SK-N-SH (cell line): ENCODE measurements around the gene MOCS3. TPM values are rescaled to one million over a fixed set of nuclear protein-coding genes. Genes with fewer than 3 reads are reported as not detected.

Experiments
- CTCF ChIA-PET: fragments of 300-600, 350-600 bp; formaldehyde crosslinking; extraction: SDS; loops from one replicate; lab custom pipeline; 2021; lab: Yijun Ruan, JAX
- POLR2A ChIA-PET: fragments of 350-600 bp; sonication (Branson Sonifier 250); formaldehyde crosslinking; extraction: SDS; loops from one replicate; lab custom pipeline; 2020; ENCODE audit warnings: antibody characterized with exemption, inconsistent platforms; lab: Yijun Ruan, JAX
- DNase-seq: peaks from one replicate; pipeline ENCODE4 v3.0.0; 2012
- H2AFZ ChIP-seq: fragments of 200-600 bp; sonication (generic); 2 replicates; pipeline ENCODE4 v1.8.1; 2016; ENCODE audit warnings: antibody characterized with exemption, mild to moderate bottlenecking, low read depth
- H3F3A ChIP-seq: fragments of 200-600 bp; sonication (generic); replicated peaks from 2 replicates; pipeline ENCODE3; 2016; ENCODE audit warnings: antibody characterized with exemption, mild to moderate bottlenecking; ENCODE audit not compliant: insufficient read depth
- H3K27ac ChIP-seq, 2 experiments: fragments of 200-500 bp in 1 of 2; fragments of 200-600 bp in 1 of 2; sonication (Bioruptor generic) in 1 of 2; sonication (generic), shearing (Covaris generic) in 1 of 2; 2 replicates each; pipeline versions ENCODE4 v1.5.1 to v1.6.1; 2014 to 2016; ENCODE audit warnings: low read depth in 2 of 2, inconsistent platforms in 1 of 2, low read length in 1 of 2, mild to moderate bottlenecking in 1 of 2, mixed read lengths in 1 of 2
- H3K27me3 ChIP-seq: fragments of 200-600 bp; sonication (generic), shearing (Covaris generic); 2 replicates; pipeline ENCODE4 v1.6.1; 2016; ENCODE audit warnings: mixed run types; ENCODE audit not compliant: insufficient read depth
- H3K36me3 ChIP-seq, 2 experiments: fragments of 200-500 bp in 1 of 2; fragments of 200-600 bp in 1 of 2; sonication (Bioruptor generic) in 1 of 2; sonication (generic) in 1 of 2; replicated peaks in 1 of 2; 2 replicates each; pipeline versions ENCODE3 to v1.5.1; 2014 to 2016; ENCODE audit warnings: low read length in 1 of 2, mild to moderate bottlenecking in 1 of 2; ENCODE audit not compliant: insufficient read depth in 2 of 2, control insufficient read depth in 1 of 2
- H3K4me1 ChIP-seq, 2 experiments: fragments of 200-500 bp in 1 of 2; fragments of 200-600 bp in 1 of 2; sonication (Bioruptor generic) in 1 of 2; sonication (generic), shearing (Covaris generic) in 1 of 2; 2 replicates each; pipeline versions ENCODE4 v1.5.1 to v1.6.1; 2014 to 2016; ENCODE audit warnings: low read depth in 1 of 2, low read length in 1 of 2, mixed run types in 1 of 2; ENCODE audit not compliant: insufficient read depth in 2 of 2, control insufficient read depth in 1 of 2
- H3K4me2 ChIP-seq: fragments of 200-600 bp; sonication (generic), shearing (Covaris generic); 2 replicates; pipeline ENCODE4 v1.6.1; 2017; ENCODE audit warnings: mixed run types
- H3K4me3 ChIP-seq, 2 experiments: fragments of 200-500 bp in 1 of 2; fragments of 200-600 bp in 1 of 2; sonication (Bioruptor generic) in 1 of 2; sonication (generic), shearing (Covaris generic) in 1 of 2; 2 replicates each; pipeline versions ENCODE4 v1.5.1 to v1.8.1; 2014 to 2016; ENCODE audit warnings: low read depth in 2 of 2, inconsistent platforms in 1 of 2, low read length in 1 of 2, mild to moderate bottlenecking in 1 of 2, mixed read lengths in 1 of 2, moderate library complexity in 1 of 2
- H3K79me2 ChIP-seq: fragments of 200-600 bp; sonication (generic); 2 replicates; pipeline ENCODE4 v1.8.1; 2017; ENCODE audit warnings: mild to moderate bottlenecking; ENCODE audit not compliant: insufficient read depth
- H3K9ac ChIP-seq: fragments of 200-600 bp; sonication (generic); 2 replicates; pipeline ENCODE4 v1.6.1; 2017; ENCODE audit warnings: mixed run types
- H3K9me2 ChIP-seq: fragments of 200-600 bp; sonication (generic); 2 replicates; pipeline ENCODE4 v1.6.1; 2017; ENCODE audit warnings: mixed run types
- H3K9me3 ChIP-seq: fragments of 200-600 bp; sonication (generic); 2 replicates; pipeline ENCODE4 v1.6.1; 2017; ENCODE audit warnings: mixed run types, mild to moderate bottlenecking, moderate library complexity
- H4K20me1 ChIP-seq: fragments of 200-600 bp; sonication (generic); 2 replicates; pipeline ENCODE4 v1.6.1; 2017; ENCODE audit warnings: mild to moderate bottlenecking, mixed run types; ENCODE audit not compliant: insufficient read depth
- CHD2 ChIP-seq: fragments of 150-350 bp; IDR thresholded peaks from 2 replicates; pipeline ENCODE4 v1.6.1; 2018; ENCODE audit warnings: low read length; ENCODE audit not compliant: partially characterized antibody
- ELF1 ChIP-seq: IDR thresholded peaks from 2 replicates; pipeline ENCODE4 v1.4.0; 2012
- FOSL2 ChIP-seq: IDR thresholded peaks from 2 replicates; pipeline ENCODE4 v1.4.0; 2012; ENCODE audit warnings: low read depth, mild to moderate bottlenecking, moderate library complexity, borderline replicate concordance
- FOXM1 ChIP-seq: IDR thresholded peaks from 2 replicates; pipeline ENCODE4 v1.4.0; 2012; ENCODE audit warnings: low read depth, mild to moderate bottlenecking
- GABPA ChIP-seq: IDR thresholded peaks from 2 replicates; pipeline ENCODE4 v1.4.0; 2012; ENCODE audit warnings: low read depth, mild to moderate bottlenecking
- MEF2A ChIP-seq: IDR thresholded peaks from 2 replicates; pipeline ENCODE4 v1.4.0; 2012; ENCODE audit warnings: low read depth, borderline replicate concordance
- NFIC ChIP-seq: IDR thresholded peaks from 2 replicates; pipeline ENCODE4 v1.4.0; 2012; ENCODE audit warnings: borderline replicate concordance
- RAD21 ChIP-seq: IDR thresholded peaks from 2 replicates; pipeline ENCODE4 v1.6.1; 2012; ENCODE audit warnings: mild to moderate bottlenecking, low read length
- RXRA ChIP-seq: IDR thresholded peaks from 2 replicates; pipeline ENCODE4 v1.4.0; 2012; ENCODE audit warnings: low read depth, mild to moderate bottlenecking, borderline replicate concordance
- SIN3A ChIP-seq: IDR thresholded peaks from 2 replicates; pipeline ENCODE4 v1.6.1; 2012; ENCODE audit warnings: low read depth, mild to moderate bottlenecking, low read length, moderate library complexity, borderline replicate concordance
- SMC3 ChIP-seq: IDR thresholded peaks from 2 replicates; pipeline ENCODE4 v1.6.1; 2012; ENCODE audit warnings: low read depth, low read length, improper control_type of control experiment
- TAF1 ChIP-seq: IDR thresholded peaks from 2 replicates; pipeline ENCODE4 v1.6.1; 2012; ENCODE audit warnings: low read depth, mild to moderate bottlenecking, low read length, moderate library complexity, borderline replicate concordance
- WGBS: methylation state at CpG from one replicate; pipeline ENCODE4 v1.1.6; 2017; ENCODE audit warnings: low lambda C conversion rate; 5-methylcytosine and 5-hydroxymethylcytosine counted together
- polyA plus RNA-seq, 3 experiments: library from polyadenylated mRNA; depleted of rRNA; stranded (reverse); fragments of >200 nt; gene quantifications; 2 replicates each; pipeline ENCODE4 v1.2.3, GENCODE V29; 2012
- TF ChIP-seq, protein P1 (sequence below): IDR thresholded peaks from 2 replicates; pipeline ENCODE4 v1.4.0; 2012; ENCODE audit warnings: low read depth, borderline replicate concordance
- TF ChIP-seq, protein P2 (sequence below): IDR thresholded peaks from 2 replicates; pipeline ENCODE4; 2012
- TF ChIP-seq, protein P3 (sequence below): fragments of 150-350 bp; IDR thresholded peaks from 2 replicates; pipeline ENCODE4 v1.6.1; 2017; ENCODE audit warnings: antibody characterized with exemption, low read length, low read depth, borderline replicate concordance
- TF ChIP-seq, protein P4 (sequence below): fragments of 150-350 bp; IDR thresholded peaks from 2 replicates; pipeline ENCODE4 v1.6.1; 2016; ENCODE audit warnings: mild to moderate bottlenecking, low read depth, low read length

Gene MOCS3
- polyA plus RNA-seq, 1 of the 3 experiments (the other 2 are of a cell fraction) = 4.0 TPM

GRCh38 chr20:50969435-50969834 lies 10.8 kb downstream of the MOCS3 start:
- no peaks in the 10 kb centered on the region for H3F3A ChIP-seq
- no peaks in the 10 kb centered on the region for H3K9me2 ChIP-seq
- H4K20me1 ChIP-seq = no peaks in the 10 kb centered on the region
- H3K79me2 ChIP-seq = no peaks in the 10 kb centered on the region
- no peak for TF ChIP-seq GABPA
- no peak for TF ChIP-seq RXRA
- TF ChIP-seq MEF2A = no peak
- no peak for TF ChIP-seq RAD21
- no peak for TF ChIP-seq SIN3A
- ChIA-PET CTCF (interaction anchor here (1.6 to 3.8 kb wide), 2 partner anchors 13 to 18 kb away, joined by 6 to 21 read pairs; no protein-coding TSS in a partner anchor), POLR2A (no interaction called here)
- H3K9ac ChIP-seq = no peak overlapping the region
- no peaks in the 10 kb centered on the region for H3K27me3 ChIP-seq
- H3K4me2 ChIP-seq = no peak overlapping the region
- no peaks in the 10 kb centered on the region for H3K36me3 ChIP-seq
- H3K4me3 ChIP-seq = no peak overlapping the region
- no peaks in the 10 kb centered on the region for H3K9me3 ChIP-seq
- no peak overlapping the region for H2AFZ ChIP-seq
- no peak overlapping the region for H3K27ac ChIP-seq
- 51% methylated on average over 4 of the region's 5 CpGs for WGBS
- no peaks in the 10 kb centered on the region for H3K4me1 ChIP-seq
- no peak for DNase-seq

DNA sequence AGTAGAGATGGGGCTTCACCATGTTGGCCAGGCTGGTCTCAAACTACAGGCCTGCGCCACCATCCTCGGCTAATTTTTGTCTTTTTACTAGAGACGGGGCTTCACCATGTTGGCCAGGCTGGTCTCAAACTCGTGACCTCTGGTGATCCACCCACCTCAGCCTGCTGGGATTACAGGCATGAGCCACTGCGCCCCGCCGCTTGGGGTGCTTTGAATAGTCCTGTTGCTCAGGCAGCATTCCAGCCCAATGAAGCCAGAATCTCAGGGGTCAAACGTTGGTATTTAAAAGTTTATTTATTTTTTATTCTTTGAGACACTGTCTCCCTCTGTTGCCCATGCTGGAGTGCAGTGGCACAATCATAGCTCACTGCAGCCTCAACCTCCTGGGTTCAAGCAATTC lies 11.3 kb downstream of the MOCS3 start:
- Histone ChIP-seq H3F3A (no peaks in the 10 kb centered on the region), H3K4me1 (no peaks in the 10 kb centered on the region), H3K27ac (no peak overlapping the region), H4K20me1 (no peaks in the 10 kb centered on the region), H3K9me3 (no peaks in the 10 kb centered on the region), H3K4me2 (no peak overlapping the region), H3K79me2 (no peaks in the 10 kb centered on the region), H2AFZ (no peak overlapping the region)
- CTCF ChIA-PET = interaction anchor here (1.6 to 3.8 kb wide), 2 partner anchors 12 to 18 kb away, joined by 6 to 21 read pairs; no protein-coding TSS in a partner anchor
- no peak for DNase-seq
- POLR2A ChIA-PET = no interaction called here
- TF ChIP-seq, protein P1, sequence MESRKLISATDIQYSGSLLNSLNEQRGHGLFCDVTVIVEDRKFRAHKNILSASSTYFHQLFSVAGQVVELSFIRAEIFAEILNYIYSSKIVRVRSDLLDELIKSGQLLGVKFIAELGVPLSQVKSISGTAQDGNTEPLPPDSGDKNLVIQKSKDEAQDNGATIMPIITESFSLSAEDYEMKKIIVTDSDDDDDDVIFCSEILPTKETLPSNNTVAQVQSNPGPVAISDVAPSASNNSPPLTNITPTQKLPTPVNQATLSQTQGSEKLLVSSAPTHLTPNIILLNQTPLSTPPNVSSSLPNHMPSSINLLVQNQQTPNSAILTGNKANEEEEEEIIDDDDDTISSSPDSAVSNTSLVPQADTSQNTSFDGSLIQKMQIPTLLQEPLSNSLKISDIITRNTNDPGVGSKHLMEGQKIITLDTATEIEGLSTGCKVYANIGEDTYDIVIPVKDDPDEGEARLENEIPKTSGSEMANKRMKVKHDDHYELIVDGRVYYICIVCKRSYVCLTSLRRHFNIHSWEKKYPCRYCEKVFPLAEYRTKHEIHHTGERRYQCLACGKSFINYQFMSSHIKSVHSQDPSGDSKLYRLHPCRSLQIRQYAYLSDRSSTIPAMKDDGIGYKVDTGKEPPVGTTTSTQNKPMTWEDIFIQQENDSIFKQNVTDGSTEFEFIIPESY = no peak
- TF ChIP-seq, protein P2, sequence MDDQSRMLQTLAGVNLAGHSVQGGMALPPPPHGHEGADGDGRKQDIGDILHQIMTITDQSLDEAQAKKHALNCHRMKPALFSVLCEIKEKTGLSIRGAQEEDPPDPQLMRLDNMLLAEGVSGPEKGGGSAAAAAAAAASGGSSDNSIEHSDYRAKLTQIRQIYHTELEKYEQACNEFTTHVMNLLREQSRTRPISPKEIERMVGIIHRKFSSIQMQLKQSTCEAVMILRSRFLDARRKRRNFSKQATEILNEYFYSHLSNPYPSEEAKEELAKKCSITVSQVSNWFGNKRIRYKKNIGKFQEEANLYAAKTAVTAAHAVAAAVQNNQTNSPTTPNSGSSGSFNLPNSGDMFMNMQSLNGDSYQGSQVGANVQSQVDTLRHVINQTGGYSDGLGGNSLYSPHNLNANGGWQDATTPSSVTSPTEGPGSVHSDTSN = no peak
- no peak for TF ChIP-seq FOSL2
- no peak for TF ChIP-seq ELF1
- no peak for TF ChIP-seq NFIC
- TF ChIP-seq TAF1 = no peak
- no peak for TF ChIP-seq MEF2A
- TF ChIP-seq, protein P3, sequence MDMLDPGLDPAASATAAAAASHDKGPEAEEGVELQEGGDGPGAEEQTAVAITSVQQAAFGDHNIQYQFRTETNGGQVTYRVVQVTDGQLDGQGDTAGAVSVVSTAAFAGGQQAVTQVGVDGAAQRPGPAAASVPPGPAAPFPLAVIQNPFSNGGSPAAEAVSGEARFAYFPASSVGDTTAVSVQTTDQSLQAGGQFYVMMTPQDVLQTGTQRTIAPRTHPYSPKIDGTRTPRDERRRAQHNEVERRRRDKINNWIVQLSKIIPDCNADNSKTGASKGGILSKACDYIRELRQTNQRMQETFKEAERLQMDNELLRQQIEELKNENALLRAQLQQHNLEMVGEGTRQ = no peak
- TF ChIP-seq, protein P4, sequence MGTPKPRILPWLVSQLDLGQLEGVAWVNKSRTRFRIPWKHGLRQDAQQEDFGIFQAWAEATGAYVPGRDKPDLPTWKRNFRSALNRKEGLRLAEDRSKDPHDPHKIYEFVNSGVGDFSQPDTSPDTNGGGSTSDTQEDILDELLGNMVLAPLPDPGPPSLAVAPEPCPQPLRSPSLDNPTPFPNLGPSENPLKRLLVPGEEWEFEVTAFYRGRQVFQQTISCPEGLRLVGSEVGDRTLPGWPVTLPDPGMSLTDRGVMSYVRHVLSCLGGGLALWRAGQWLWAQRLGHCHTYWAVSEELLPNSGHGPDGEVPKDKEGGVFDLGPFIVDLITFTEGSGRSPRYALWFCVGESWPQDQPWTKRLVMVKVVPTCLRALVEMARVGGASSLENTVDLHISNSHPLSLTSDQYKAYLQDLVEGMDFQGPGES = no peak
- TF ChIP-seq SMC3 = no peak
- TF ChIP-seq CHD2 = no peak
- no peak for TF ChIP-seq FOXM1
- TF ChIP-seq, all 33 proteins: peak for 0
- H3K9me2 ChIP-seq = no peaks in the 10 kb centered on the region
- H3K27me3 ChIP-seq = no peaks in the 10 kb centered on the region
- no peak overlapping the region for H3K4me3 ChIP-seq
- H3K36me3 ChIP-seq = no peaks in the 10 kb centered on the region
- WGBS = 70% methylated on average over 8 of the region's 8 CpGs
- H3K9ac ChIP-seq = no peak overlapping the region
